ENCODE data around the gene TIPIN.

The TIPIN gene

GRCh38 chr15:66356359-66357236 lies at the start of gene TIPIN (continued):
- TF ChIP-seq KLF8 (tag by site-specific recombination; IDR thresholded peaks at IDR 0.05) (peak; percentile 99), ZNF26 (tag by site-specific recombination; IDR thresholded peaks at IDR 0.05) (no peak), ZSCAN16 (tag by site-specific recombination; IDR thresholded peaks at IDR 0.05) (peak; percentile 47; the same call in 1 of the 2 replicates), ZBTB17 (tag by site-specific recombination; IDR thresholded peaks at IDR 0.05) (peak; percentile 99), ZNF639 (tag by site-specific recombination; IDR thresholded peaks at IDR 0.05) (peak; percentile 44), ZSCAN5A (tag by site-specific recombination; IDR thresholded peaks at IDR 0.05) (peak; percentile 53; the same call in 1 of the 2 replicates), ZNF121 (tag by site-specific recombination; IDR thresholded peaks at IDR 0.05) (peak; percentile 19; the same call in 1 of the 2 replicates), ZNF792 (tag by site-specific recombination; IDR thresholded peaks at IDR 0.05) (peak; percentile 79; the same call in 1 of the 2 replicates), OSR2 (tag by site-specific recombination; IDR thresholded peaks at IDR 0.05) (no peak), KLF17 (tag by site-specific recombination; IDR thresholded peaks at IDR 0.05) (peak; percentile 86), GLI4 (tag by site-specific recombination; IDR thresholded peaks at IDR 0.05) (peak; percentile 77; the same call in 1 of the 2 replicates), ZFHX2 (tag by site-specific recombination; conservative IDR thresholded peaks at IDR 0.05) (peak; percentile 56), ZBTB11 (tag by site-specific recombination; conservative IDR thresholded peaks at IDR 0.05; ENCODE audit: low read depth) (peak; percentile 33; the same call in 1 of the 2 replicates), ZBTB1 (tag by site-specific recombination; IDR thresholded peaks at IDR 0.05) (peak; percentile 69; the same call in 1 of the 2 replicates), KLF16 (tag by site-specific recombination; IDR thresholded peaks at IDR 0.05) (peak; percentile 93), ZSCAN23 (tag by site-specific recombination; IDR thresholded peaks at IDR 0.05) (peak; percentile 75; the same call in 1 of the 2 replicates), ZNF623 (tag by site-specific recombination; IDR thresholded peaks at IDR 0.05) (0 out of 2 replicates have a peak, but pooled peaks have one; percentile 8), ZBTB26 (tag by site-specific recombination; optimal IDR thresholded peaks at IDR 0.05) (peak; percentile 80), ZNF76 (tag by site-specific recombination; IDR thresholded peaks at IDR 0.05; ENCODE audit: borderline replicate concordance, low read depth) (peak; percentile 67), ZNF560 (tag by site-specific recombination; IDR thresholded peaks at IDR 0.05; ENCODE audit: borderline replicate concordance) (no peak), ZNF707 (tag by site-specific recombination; IDR thresholded peaks at IDR 0.05) (no peak), ZNF600 (tag by site-specific recombination; IDR thresholded peaks at IDR 0.05) (peak; percentile 94), ZNF501 (tag by site-specific recombination; IDR thresholded peaks at IDR 0.05) (peak; percentile 94), ZNF37A (tag by site-specific recombination; IDR thresholded peaks at IDR 0.05) (no peak), PRDM4 (tag by site-specific recombination; IDR thresholded peaks at IDR 0.05) (0 out of 2 replicates have a peak, but pooled peaks have one; percentile 25), ZNF292 (tag by site-specific recombination; IDR thresholded peaks at IDR 0.05; ENCODE audit: borderline replicate concordance, low read depth) (no peak)
